GM19467 (cell line): ENCODE measurements around the gene AKR7A2.

Source experiments
- ATAC-seq: cut with Tn5 transposase; IDR thresholded peaks from one replicate; pipeline ENCODE4 v1.9.1; 2021; ENCODE audit warnings: mild to moderate bottlenecking, moderate library complexity; ENCODE audit not compliant: unreplicated experiment

Gene AKR7A2

DNA sequence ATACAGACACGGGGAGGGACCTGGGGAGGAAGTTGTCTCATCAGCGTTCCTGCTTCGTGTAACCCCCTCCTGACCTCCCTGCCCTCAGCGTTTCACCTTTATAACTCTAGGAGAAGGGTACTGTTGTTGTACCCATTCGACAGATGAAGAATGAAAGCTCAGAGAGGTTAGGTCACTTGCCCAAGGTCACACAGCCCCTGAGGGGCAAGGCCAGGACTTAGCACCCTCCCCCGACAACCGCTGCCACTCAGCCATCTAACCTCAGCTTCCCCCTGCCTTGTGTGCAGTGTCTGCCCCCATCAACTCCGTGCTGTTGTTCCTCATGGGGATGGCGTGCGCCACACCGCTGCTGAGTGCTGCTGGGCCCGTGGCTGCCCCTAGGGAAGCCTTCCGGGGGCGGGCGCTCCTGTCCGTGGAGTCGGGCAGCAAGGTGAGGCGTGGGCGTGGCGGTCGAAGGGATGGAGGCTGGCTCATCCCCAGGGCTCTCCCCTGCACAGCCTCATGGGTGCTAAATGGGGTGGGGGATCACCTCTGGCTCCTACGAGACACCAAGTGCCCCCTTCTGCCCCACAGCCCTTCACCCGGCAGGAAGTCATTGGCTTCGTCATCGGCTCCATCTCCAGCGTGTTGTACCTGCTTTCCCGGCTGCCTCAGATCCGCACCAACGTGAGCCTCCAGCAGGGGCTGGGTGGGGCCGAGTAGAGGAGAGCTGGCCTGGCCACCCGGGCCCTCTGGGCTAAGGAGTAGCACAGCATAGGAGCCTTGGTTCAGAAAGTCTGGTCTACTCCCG lies 14.2 kb upstream of the AKR7A2 start:
- no peak for ATAC-seq

DNA sequence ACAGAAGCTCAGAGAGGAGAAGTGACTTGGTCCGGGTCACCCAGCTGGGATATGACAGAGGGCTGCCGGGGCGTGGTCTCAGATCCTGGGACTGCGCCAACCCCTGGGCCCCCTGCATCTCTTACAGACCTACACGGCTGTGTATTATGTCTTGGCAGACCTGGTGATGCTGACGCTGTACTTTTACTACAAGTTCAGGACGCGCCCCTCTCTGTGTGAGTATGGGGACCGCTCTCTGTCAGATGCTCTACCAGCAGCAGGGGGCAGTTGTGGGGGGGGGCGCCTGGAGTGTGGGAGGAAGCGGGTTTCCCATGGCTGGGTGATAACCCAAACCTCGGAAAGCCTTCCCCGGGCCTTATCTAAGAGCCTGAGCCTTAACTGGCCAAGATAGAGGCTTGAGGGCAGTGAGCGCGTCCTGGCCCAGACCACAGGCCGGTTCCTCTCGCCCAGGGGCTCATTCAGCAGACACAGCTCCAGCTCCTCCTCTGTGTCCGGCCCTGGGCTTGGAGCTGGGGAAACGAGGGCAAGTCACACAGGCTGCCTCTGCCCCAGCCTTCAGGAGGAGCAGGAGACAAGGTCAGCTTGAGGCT lies 13.5 kb upstream of the AKR7A2 start:
- ATAC-seq = no peak

GRCh38 chr1:19324665-19324990 lies 12.7 kb upstream of the AKR7A2 start:
- no peak for ATAC-seq

GRCh38 chr1:19323987-19324664 lies 12.2 kb upstream of the AKR7A2 start:
- ATAC-seq = no peak

DNA sequence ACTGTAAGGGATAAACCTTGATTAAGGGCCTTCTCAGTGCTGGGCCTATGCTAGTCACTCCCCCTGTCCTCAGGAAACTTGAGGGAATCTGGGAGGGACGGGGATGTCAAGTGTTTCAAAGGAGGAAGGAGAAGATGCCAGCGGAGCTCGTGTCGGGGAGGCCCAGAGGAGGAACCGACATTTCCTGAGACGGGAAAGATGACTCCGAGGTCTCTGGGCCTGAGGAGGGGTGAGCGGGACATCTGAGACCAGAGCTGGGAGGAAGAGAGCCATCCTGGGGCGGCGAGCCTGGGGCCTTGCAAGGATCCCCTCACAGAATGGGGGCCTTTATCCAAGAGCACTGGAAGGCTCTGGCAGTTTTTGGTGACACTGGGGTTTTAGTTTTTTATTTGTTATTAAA lies 10.5 kb upstream of the AKR7A2 start:
- ATAC-seq = no peak

DNA sequence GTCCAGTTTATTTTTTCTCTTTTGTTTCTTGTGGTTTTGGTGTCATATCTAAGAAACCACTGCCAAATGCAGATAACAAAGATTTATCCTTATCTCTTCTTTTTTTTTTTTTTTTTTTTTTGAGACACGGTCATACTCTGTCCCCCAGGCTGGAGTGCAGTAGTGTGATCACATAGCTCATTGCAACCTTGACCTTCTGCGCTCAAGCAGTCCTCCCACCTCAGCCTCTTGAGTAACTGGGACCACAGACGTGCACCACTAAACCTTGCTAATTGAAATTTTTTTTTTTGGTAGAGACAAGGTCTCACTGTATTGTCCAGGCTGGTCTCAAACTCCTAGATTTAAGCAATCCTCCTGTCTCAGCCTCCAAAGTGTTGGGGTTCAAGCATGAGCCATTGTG lies 9.1 kb upstream of the AKR7A2 start:
- ATAC-seq = no peak

- ATAC-seq = no peak
These were observed 7.3 kb upstream of the AKR7A2 start for GRCh38 chr1:19319196-19319595.

- no peak for ATAC-seq
These were observed 5.4 kb upstream of the AKR7A2 start for GRCh38 chr1:19317126-19317910.

DNA sequence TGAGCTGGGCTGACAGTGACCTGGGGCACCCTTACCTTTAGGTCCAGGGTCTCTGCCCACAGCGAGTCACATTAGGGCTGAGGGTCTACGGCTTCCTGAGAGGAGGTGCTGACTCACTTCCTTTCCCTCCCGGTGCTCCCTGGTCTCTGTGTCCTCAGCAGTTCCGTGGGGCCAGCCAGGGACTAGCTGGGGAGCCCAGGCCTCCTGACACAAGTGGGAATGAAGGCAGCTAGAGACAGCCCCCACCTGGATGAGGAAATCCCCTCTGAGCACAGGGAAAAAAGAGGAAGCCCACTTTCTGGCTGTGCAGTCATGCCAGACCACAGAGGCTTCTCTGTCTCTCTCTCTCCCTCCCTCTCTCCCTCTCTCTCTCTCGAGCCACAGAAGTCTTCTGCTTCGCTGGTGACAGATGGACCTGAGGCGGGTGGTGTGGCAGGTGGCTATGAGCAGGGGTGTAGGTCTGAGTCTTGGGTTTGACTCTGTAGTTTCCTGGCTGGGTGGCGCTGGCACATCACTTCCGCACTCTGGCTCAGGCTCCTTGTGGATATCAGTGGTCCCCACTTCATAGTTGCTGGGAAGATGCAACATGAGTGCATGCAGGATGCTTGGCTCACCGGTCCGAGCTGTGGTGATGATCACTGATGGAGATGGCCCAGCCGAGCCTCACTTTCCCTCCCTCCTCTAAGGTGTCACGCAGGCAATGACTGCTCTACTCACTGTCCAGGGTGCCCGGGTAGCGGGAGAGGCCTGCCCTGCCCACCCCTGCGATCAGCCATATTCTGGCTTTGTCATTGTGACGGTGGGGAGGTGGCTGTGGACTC lies 3.6 kb upstream of the AKR7A2 start:
- no peak for ATAC-seq

- ATAC-seq = no peak
These were observed 2.3 kb upstream of the AKR7A2 start for GRCh38 chr1:19313961-19314882.

GRCh38 chr1:19313636-19313959 lies 1.7 kb upstream of the AKR7A2 start:
- ATAC-seq = no peak

DNA sequence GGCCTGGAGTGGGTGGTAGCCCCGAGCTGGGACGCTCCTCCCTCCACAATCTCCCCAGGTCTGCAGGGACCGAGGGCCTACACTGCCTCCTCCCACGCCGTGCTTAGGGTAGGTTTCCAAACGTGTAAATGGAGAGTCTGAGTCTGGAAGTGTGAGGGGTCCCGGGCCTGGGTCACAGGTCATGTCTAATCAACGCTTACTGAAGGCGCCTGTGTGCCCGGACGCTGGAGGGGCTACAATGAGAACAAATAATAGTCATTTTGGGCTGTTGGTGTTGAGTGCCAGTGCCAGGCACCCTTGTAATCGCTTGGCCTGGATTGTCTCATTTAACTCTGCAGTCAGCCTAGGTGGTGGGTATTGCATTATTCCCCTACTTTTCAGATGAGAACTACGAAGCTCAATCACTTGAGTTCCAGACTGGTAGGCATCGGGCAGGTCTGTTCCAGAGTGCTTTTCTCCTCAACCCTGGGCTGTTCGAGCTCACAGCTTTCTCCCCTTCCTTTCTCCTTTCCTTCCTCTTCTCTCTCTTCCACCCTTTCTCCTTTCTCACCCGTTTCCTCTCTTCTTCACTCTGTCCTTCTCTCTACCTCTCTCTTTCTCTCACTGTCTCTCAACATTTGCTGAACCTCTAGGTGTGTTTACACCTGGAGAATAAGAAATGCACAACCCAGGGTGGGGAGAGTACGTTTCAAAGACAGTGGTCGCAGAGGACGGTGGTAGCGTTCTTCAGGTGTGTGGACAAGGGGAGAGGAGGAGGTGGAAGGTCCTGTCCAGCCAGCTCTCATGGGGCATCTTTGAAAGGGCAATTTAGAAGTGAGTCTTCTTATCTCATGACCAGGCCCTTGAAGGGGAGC lies 1.1 kb upstream of the AKR7A2 start:
- ATAC-seq = peak; percentile 8

- ATAC-seq = no peak
These were observed 427 bp downstream of the AKR7A2 start for GRCh38 chr1:19311503-19311930.

DNA sequence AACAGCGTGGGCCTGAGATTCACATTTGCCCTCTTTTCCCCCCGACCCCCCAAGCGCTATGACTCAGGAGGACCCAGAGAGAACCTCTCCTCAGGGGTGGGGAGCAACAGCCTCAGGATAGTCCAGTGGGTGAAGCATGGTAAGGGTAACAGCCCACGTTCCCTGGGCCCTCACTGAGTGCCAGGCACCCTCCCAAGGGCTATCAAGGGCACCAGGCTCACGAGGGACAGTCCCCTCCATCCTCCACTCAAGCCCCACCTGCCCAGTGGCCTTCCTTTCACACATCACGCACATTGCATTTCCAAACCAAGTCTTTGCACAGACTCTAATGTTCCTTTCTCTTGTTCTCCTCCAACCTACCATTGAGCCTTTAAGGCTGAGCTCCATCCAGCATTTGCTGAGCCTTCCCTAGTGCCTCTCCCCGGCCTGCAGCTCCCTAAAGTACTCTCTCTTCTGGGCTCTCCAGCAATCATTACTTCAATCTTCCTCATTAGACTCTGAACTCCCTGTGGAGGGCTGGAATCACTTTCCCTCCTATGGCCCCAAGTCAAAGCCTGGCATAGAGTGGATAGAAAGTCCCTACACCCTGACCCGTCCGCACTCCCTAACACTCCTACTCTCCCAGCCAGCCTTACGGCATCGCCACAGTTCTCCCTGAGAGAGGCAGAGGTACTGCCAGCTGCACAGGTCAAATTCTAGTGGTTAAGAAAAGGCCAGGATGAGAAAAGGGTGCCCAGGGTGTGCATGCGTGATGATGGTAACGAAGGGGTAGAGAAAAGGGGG lies 1.0 kb downstream of the AKR7A2 start:
- ATAC-seq = no peak

DNA sequence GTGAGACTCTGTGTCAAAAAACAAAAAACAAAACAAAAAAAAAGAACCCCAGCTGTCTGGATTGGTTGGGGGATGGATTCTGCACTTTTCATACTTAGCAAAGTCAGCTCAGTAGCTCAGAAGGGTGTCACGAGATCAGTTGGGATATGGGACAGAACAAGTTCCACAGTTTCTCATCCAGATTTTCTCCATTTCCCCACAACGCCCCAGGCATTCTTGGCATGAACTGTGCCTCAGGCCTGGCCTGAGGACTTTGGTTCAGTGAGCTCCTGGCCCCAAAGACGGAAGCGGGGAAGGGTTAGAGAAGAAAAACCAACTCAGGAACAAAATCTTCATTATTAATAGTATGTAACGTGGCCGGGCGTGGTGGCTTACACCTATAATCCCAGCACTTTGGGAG lies 1.9 kb downstream of the AKR7A2 start:
- no peak for ATAC-seq

- no peak for ATAC-seq
These were observed 2.7 kb downstream of the AKR7A2 start for GRCh38 chr1:19309123-19309813.

DNA sequence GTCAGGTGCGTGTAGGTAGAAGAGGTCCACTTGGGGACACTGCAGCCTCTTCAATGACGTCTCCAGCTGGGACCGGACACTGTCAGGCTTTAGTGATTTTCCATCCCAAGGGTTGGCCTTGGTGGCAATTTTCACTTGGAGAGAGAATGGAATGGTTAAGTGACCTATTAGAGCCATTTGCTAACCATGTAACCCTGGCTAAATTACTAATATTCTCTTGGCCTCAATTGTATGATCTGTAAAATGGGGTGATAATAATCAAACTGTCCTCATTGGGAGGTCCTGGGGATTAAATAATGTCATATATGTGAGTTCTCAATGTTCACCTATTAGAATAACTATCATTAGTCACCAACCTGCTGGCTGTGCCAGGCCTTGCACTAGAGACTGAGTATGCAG lies 3.4 kb downstream of the AKR7A2 start:
- ATAC-seq = no peak
